GM18858 (cell line): ENCODE data around the gene IQCH.
"Not testable (repeated sequence)": the region's sequence is repeated elsewhere in the genome, so short reads cannot be mapped to it uniquely, and the experiment has no call there.

Experiments used
- ATAC-seq: cut with Tn5 transposase; IDR thresholded peaks from one replicate; pipeline ENCODE4 v1.9.1; 2021; ENCODE audit not compliant: unreplicated experiment

Gene IQCH

DNA sequence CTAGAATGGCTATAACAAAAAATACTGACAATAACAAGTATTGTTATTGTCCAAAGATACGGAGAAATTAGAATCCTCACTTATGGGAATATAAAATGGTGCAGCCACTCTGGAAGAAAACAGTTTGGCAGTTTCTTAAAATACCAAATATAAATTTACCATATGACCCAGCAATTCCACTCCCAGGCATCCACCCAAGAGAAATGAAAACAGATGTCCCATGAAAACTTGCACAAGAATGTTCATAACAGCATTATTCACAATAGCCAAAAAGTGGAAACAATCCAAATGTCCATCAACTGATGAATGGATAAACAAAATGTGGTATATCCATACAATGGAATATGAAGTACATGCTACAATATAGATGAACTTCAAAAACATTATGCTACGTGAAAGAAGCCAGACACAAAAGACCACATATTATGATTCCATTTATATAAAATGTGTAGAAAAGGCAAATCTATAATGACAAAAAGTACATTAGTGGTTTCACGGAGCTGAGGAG is 9.6 kb upstream of the IQCH start:
- ATAC-seq: no peak

DNA sequence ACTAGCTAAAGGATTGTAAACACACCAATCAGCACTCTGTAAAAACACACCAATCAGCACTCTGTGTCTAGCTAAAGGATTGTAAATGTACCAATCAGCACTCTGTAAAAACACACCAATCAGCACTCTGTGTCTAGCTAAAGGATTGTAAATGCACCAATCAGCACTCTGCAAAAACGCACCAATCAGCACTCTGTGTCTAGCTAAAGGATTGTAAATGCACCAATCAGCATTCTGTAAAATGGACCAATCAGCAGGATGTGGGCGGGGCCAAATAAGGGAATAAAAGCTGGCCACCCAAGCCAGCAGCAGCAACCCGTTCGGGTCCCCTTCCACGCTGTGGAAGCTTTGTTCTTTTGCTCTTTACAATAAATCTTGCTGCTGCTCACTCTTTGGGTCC is 8.0 kb upstream of the IQCH start:
- not testable (repeated sequence) for ATAC-seq

DNA sequence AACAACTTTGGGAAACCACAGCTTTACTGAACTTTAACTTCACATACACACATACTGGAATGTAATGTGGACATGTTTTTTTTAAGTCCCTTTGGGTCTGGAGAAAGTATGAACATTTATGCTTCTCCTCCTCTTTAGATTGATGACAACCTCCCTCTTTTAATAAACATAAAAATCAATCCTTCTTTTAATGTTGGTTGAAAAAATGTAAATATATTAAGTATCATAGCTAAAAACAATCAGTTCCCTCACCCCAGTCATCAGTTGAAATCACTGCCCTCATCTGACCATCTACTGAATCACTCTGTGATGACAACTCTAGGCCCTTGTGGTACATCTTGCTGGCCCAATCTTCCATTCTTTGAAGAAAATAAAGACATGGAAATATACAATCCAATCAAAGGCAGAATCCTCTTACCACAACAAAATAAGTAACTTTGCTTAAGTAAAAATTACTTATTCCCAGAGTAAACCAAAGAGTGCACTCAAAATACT is 6.5 kb upstream of the IQCH start:
- ATAC-seq: no peak

DNA sequence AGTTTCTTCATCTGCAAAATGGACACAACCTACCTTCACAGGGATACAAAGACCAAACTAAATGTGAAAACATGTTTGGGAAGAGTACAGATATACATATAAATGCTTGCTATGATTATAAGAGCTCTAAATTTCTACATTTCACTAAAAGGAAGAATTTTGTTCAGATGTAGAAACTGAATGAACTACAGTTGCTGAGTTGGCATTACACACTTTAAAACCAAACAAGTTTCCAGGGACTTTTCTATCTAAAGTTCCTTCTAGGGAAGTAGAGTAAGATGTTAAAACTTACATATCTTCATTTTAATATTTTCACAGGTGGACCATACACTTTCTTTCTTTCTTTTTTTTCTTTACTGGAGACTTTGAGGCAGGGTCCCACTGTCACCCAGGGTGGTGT is 4.8 kb upstream of the IQCH start:
- no peak for ATAC-seq

DNA sequence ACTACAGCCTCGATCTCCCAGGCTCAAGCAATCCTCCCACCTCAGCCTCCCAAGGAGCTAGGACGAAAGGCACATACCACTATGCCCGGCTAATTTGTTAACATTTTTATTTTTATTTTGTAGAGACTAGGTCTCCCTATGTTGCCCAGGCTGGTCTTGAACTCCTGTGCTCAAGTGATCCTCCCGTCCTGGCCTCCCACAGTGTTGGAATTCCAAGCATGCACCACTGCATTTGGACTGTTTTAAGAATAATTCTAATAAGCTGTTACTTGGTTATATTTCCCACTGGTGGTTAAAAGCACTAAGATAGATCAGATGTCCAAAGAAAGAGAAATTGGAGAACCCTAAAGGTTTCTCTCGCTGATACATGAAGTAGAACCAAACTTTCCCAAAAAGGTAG is 3.3 kb upstream of the IQCH start:
- no peak for ATAC-seq

DNA sequence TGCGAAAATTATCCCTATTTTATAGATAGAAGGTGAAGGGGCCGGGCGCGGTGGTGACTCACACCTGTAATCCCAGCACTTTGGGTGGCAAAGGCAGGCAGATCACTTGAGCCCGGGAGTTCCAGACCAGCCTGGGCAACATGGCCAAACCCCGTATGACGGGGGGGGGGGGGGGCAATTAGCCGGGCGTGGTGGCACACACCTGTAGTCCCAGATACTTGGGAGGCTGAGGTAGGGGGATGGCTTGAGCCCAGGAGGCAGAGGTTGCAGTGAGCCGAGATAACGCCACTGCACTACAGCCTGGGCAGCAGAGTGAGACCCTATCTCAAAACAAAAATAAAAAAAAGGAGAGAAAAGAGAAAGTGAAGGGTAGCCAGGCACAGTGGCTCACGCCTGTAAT is 1.5 kb upstream of the IQCH start:
- ATAC-seq: no peak

DNA sequence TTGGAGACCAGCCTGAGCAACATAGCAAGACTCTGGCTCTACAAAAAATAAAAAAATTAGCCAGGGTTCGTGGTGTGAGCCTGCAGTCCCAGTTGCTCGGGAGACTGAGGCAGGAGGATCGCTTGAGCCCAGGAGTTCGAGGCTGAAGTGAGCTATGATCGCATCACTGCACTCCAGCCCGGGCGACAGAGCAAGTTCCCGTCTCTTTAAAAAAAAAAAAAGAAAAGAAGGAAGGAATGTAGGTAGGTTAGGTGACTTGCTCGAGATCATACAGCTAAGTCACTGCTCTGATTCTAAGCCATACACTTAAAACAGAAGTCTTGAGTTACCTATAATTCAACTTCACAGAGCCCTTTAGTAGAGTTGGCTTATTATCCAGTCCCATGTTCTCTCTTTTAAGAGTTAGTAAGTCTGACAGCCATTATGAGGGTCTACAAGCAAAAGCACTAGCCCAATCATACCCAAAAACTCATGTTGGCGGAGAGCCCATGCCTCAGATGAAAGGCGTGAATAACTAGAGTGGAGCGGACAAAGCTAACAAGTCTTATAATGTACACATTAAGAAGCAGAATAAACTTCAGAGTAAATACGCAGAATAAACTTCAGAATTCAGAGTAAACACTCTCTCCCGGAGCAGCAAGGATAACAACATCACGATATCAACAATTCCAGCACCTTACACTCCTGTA is 893 bp upstream of the IQCH start:
- ATAC-seq: no peak

DNA sequence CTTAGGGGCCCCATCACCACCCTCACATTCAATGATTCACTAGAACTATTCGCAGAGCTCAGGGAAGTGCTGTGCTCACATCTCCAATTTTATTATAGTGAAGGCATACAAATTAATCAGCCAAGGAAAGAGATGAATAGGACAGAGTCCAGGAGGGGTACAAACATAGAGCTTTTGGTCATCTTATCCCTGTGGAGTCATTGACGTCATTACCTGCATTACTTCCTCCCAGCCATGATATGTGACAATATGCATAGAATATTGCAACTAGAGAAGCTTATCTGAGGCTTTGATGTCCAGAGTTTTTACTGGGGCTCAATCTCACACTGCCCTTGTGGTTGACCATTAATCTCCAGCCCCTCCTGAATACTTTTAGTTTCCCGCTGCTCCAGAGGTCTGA is 1.5 kb downstream of the IQCH start:
- no peak for ATAC-seq

DNA sequence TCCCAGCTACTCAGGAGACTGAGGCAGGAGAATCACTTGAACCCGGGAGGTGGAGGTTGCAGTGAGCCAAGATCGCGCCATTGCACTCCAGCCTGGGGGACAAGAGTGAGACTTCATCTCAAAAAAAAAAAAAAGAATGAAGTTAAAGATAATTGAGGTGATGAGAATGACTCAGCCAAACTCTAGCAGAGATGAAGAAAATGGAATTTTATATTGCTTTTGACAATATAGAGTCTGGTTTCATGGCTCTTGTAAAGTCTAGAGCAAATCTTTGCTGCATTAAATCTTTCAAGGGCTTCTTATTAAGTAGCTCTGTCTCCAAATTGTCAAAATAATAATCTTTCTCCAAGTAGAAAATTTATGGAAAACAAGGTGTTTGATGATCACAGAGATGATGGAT is 3.8 kb downstream of the IQCH start:
- not testable (repeated sequence) for ATAC-seq

DNA sequence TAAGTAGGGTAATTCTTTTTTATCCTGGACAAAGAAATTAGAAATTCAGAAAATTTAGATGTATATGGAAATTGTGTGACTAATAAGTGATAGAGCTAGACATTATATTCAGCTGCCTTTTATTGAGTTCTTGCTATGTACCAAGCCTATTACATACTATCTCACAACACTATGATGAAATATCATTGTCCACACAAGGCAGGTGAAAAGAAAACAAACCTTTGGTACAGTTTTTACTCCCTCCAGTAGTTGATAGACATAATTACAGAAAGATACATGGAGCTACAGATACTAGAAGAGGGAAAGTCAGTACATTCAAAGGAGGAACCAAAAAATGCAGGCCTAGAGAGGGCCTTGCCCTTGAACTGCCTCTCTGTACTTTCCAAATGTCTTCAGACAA is 4.8 kb downstream of the IQCH start:
- ATAC-seq: no peak

DNA sequence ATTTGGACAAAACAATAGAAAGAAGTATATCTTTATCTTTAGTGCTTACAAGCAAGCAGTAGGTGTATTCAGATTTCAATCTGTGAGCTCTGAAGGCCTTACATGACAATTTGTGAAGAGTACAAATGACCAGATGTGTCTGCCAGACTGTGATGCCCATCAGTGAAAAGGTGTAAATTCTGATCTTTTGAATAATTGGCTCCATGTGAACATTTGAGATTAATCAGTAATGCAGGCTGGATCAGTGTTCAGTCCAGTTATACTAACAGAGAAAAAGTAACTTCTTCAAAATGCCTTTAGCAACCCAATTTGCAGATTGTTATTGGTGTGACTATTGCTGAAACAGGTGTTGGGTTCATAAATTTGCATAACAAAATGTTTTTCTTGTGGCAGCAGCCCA is 5.2 kb downstream of the IQCH start:
- no peak for ATAC-seq

DNA sequence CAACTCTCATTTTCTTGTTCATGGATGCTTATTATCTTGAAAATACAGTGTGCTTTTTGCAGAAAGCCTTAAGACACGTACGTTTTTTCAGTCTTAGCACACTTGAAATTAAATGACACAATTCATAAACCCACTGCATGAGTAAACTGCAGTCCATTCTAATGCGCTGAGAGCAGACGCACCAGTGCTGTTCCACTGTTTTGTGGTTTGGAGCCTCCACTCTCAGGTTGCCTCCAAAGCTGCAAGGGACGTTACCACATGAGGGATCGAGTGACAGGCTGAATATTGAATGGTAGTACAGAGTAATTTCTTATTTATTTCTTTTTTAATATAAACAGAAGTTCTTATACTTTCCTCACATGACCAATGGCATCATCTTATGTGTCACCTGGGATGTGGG is 12.3 kb downstream of the IQCH start:
- no peak for ATAC-seq

DNA sequence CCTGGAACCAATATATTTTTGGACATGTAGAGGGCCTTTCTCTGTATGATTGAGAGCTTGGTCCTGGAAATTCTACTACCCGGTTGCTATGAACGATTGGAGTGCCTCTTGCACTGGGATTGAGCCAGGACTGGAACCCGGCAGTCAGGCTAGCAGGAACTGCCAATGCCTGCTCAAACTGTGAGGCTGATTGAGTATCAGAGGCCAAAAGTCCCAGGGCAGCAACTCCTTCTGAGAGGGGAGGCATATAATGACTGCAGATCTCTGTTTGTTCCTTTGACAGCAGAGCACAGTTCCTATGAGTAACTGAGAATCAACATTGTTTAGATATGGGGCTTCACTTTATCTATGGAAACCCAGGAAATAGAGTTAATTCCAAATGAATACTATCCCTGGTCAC is 12.9 kb downstream of the IQCH start:
- no peak for ATAC-seq

DNA sequence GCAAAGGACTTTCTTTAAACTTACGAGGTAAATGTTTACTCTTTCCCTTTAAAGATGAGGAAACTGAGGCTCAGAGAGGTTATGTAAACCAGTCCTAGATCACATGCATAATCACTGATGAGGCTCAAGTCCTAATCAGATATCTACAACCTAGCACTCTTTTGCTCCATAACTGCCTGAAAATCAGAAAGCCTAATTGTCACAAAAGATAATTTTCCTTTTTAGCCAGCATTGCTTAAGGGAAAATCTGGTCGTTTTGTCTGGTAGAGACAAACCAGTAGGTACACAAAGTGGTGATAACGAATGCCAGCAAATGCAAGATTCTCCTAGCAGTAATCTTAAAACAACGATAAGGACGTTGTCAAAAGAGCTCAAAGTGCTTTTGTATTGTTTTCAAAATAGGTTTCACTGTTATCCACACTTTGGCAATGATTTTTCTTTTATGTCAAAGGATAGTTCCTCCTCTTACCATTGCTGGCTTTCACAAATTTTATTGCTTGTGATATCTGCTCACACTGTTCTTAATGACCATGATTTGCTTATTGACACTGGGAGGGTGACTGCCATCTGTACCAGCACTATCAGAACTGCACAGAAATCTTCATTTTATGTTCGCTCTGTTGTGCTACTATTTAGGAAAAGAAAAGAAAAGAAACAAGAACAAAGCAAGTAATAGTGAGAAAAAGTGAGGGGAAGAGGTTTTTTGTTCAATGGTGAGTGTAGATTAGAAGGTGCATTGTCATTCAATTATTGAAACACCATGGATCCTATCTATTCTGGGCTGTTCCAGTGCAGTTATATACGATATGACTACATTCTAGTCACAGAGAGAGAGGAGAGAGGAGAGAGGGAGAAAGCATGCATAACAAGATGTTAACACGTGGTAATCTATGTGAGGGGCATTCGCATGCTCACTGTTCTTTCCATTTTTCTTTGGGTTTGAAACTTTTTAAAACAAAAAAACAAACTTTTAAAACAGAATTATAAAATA is 13.7 kb downstream of the IQCH start:
- no peak for ATAC-seq

DNA sequence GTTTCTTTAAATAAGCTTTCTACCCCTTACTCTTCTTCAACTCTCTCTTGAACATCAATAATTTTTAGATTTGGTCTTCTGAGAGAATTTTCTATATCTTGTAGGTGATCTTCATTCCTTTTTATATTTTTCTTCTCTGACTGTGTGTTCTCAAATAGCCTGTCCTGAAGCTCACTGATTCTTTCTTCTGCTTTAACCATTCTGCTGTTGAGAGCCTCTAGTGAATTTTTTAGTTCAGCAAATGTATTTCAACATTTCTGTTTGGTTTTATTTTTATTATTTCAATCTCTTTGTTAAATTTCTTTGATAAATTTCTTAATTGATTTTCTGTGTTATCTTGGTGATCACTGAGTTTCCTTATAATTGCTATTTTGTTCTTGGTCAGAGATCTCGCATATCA is 19.6 kb downstream of the IQCH start:
- ATAC-seq: no peak

DNA sequence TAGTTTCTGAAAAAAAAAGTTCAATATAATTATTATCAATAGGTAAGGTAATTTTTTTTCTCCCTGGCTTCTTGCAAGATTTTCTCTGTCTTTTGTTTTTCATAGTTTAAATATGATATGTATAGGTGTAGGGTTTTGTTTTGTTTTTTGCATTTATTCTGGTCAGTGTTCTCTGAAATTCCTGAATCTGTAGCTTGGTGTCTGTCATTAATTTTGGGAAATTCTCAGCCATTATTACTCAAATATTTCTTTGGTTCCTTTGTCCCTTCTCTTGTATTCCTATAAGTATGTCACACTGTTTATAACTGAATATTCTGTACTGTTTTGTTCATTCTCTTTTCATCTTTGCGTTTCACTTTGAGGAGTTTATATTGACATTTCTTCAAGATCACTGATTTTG is 22.1 kb downstream of the IQCH start:
- no peak for ATAC-seq

DNA sequence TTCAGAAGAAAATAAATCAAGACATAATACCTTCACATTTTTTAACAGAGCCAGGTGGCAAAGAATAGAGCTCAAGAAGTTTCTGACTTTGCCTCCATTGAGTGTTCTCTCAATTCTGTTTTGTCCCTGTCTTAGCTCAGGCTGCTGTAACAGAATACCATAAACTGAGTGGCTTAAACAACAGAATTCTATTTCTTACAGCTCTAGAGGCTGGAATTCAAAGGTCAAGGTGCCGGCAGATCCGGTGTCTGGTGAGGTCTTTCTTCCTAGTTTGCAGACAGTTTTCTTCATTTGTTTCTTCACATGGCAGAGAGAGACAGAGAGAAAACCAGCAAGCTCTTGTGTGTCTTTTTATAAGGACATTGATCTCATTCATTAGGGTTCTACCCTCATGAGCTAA is 25.6 kb downstream of the IQCH start:
- ATAC-seq: no peak

DNA sequence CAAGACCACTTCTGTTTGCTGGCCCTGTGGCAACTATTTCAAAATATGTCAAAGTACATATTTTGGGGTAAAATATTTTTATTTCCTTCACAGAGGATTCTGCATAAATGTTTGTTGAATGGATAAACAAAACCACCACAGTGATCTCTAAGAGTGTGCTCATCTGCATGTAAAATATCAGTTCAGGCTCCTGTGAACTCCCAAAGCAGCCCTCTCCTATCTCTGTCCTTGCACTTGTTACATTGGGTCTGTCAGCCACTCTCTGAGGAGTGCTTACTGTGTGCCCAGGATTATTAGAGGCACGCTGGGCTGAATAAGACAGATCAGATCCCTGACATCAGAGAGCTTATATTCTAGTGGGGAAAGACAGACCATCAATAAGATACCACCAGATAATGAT is 27.1 kb downstream of the IQCH start:
- no peak for ATAC-seq

DNA sequence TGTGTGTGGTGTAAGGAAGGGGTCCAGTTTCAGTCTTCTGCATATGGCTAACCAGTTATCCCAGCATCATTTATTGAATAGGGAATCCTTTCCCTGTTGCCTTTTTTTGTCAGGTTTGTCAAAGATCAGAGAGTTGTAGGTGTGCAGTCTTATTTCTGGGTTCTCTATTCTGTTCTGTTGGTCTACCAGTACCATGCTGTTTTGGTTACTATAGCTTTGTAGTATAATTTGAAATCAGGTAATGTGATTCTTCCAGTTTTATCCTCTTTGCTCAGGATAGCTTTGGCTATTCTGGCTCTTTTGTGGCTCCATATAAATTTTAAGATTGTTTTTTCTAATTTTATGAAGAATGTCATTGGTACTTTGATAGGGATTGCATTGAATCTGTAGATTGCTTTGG is 31.0 kb downstream of the IQCH start:
- not testable (repeated sequence) for ATAC-seq

DNA sequence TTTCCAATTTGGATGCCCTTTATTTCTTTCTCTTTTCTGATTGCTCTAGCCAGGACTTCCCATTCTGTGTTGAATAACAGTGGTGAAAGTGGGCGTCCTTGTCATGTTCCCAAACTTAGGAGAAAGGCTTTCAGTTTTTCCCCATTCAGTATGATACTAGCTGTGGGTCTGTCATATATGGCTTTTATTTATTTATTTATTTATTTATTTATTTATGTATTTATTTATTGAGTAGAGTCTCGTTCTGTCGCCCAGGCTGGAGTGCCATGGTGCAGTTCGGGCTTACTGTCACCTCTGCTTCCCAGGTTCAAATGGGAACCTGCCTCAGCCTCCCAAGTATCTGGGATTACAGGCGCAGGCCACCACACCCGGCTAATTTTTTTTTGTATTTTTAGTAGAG is 31.8 kb downstream of the IQCH start:
- not testable (repeated sequence) for ATAC-seq

DNA sequence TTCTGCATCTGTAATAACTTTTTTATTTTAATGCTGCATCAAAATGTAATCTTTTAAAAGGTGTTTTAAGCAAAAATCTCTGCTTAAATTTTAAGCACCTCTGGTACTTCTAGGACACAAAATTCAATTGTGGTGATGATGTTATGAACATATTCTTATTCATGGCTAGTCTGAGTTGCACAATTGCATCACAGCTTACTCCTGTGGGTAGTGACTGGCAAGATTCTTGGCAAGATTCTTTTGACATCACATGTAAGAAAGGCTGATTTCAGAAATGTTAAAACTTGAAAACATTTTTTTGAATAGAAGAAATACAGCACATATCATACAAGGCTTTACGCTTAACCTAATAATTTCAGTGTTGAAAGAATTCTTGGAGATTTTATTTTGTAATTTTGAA is 35.7 kb downstream of the IQCH start:
- no peak for ATAC-seq

DNA sequence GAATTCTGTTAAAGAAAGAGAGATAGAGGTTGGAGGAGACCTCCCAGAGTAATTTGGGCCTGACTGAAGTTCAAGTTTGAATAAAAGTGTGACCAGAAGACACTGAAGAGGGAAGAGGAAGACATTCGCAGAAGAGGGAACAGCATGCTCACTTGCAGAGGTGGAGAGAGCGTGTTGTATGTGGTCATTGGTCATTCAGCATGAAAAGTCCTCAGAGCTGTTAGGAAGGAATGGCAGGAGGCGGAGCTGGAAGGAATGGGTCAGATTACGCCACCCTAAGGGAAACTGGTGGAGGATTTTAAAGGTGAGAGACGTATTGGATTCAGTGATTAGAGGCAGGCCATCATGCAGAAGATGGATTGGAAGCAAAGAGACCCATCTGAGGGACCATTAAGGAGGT is 41.6 kb downstream of the IQCH start:
- no peak for ATAC-seq
